ENCODE data around the gene RUNX1.

RUNX1 gene

GRCh38 chr21:34941162-34941561, 107.9 kb downstream of the RUNX1 start:
- TF ChIP-seq CTCF (IDR thresholded peaks at IDR 0.05; ENCODE audit: low read depth, low read length, missing control alignments) = no peak
- in situ Hi-C loops (cut with HindIII; ENCODE audit: low sequenced_read_pairs) = no loop called here
- H3K4me3 ChIP-seq (ENCODE audit: low read depth, low read length) = no peak overlapping the region
- no peak for DNase-seq (ENCODE audit: low read depth)

GRCh38 chr21:34939673-34940331, 109.3 kb downstream of the RUNX1 start:
- TF ChIP-seq CTCF (IDR thresholded peaks at IDR 0.05; ENCODE audit: low read depth, low read length, missing control alignments) = no peak
- in situ Hi-C loops (cut with HindIII; ENCODE audit: low sequenced_read_pairs) = no loop called here
- DNase-seq (ENCODE audit: low read depth) = no peak
- H3K4me3 ChIP-seq (ENCODE audit: low read depth, low read length) = no peak overlapping the region

GRCh38 chr21:34938089-34938764, 110.9 kb downstream of the RUNX1 start:
- TF ChIP-seq CTCF (IDR thresholded peaks at IDR 0.05; ENCODE audit: low read depth, low read length, missing control alignments) = no peak
- in situ Hi-C loops (cut with HindIII; ENCODE audit: low sequenced_read_pairs) = no loop called here
- DNase-seq (ENCODE audit: low read depth) = no peak

GRCh38 chr21:34936883-34937563, 112.1 kb downstream of the RUNX1 start:
- no peak overlapping the region for H3K4me3 ChIP-seq (ENCODE audit: low read depth, low read length)
- no peak for TF ChIP-seq CTCF (IDR thresholded peaks at IDR 0.05; ENCODE audit: low read depth, low read length, missing control alignments)
- no peak for DNase-seq (ENCODE audit: low read depth)
- in situ Hi-C loops (cut with HindIII; ENCODE audit: low sequenced_read_pairs) = no loop called here

More at GRCh38 chr21:34938089-34938764, 110.9 kb downstream of the RUNX1 start:
- H3K4me3 ChIP-seq (ENCODE audit: low read depth, low read length) = no peak overlapping the region

GRCh38 chr21:34936371-34936789, 112.7 kb downstream of the RUNX1 start:
- no peak overlapping the region for H3K4me3 ChIP-seq (ENCODE audit: low read depth, low read length)
- TF ChIP-seq CTCF (IDR thresholded peaks at IDR 0.05; ENCODE audit: low read depth, low read length, missing control alignments) = no peak
- in situ Hi-C loops (cut with HindIII; ENCODE audit: low sequenced_read_pairs) = no loop called here
- no peak for DNase-seq (ENCODE audit: low read depth)

- in situ Hi-C loops (cut with HindIII; ENCODE audit: low sequenced_read_pairs) = no loop called here
- TF ChIP-seq CTCF (IDR thresholded peaks at IDR 0.05; ENCODE audit: low read depth, low read length, missing control alignments) = no peak
Observed at GRCh38 chr21:34935898-34936297, 113.2 kb downstream of the RUNX1 start.

More at GRCh38 chr21:34935898-34936297, 113.2 kb downstream of the RUNX1 start:
- no peak overlapping the region for H3K4me3 ChIP-seq (ENCODE audit: low read depth, low read length)
- no peak for DNase-seq (ENCODE audit: low read depth)
